HEK293 (cell line): ENCODE data around the gene PLEKHO2.
"Not testable (repeated sequence)": the region's sequence is repeated elsewhere in the genome, so short reads cannot be mapped to it uniquely, and the experiment has no call there.

Source experiments
- CTCF ChIA-PET: fragments of 350-600 bp; formaldehyde crosslinking; extraction: SDS; loops from one replicate; lab custom pipeline; 2021; ENCODE audit warnings: antibody characterized with exemption; lab: Yijun Ruan, JAX
- POLR2A ChIA-PET: fragments of 300-600 bp; formaldehyde crosslinking; extraction: SDS; loops from one replicate; lab custom pipeline; 2020; ENCODE audit warnings: antibody characterized with exemption, inconsistent platforms; lab: Yijun Ruan, JAX
- H3K27ac ChIP-seq: fragments of 200-500 bp; sonication (Bioruptor generic); 2 replicates; pipeline ENCODE4 v1.5.1; 2014; ENCODE audit warnings: low read depth, low read length, control low read depth, inconsistent platforms; ENCODE audit errors: extremely low read depth
- H3K36me3 ChIP-seq, 2 experiments: fragments of 200-500 bp in 1 of 2; sonication (Bioruptor generic) in 1 of 2; 1 replicate in 1 of 2; 2 replicates in 1 of 2; pipeline ENCODE4 v1.5.1; 2014 to 2017; ENCODE audit warnings: inconsistent platforms in 2 of 2, low read length in 2 of 2; ENCODE audit not compliant: control insufficient read depth in 2 of 2, insufficient read depth in 1 of 2
- H3K4me1 ChIP-seq: fragments of 200-500 bp; sonication (Bioruptor generic); 2 replicates; pipeline ENCODE4 v1.5.1; 2014; ENCODE audit warnings: mild to moderate bottlenecking, low read length, inconsistent platforms; ENCODE audit not compliant: control insufficient read depth, insufficient read depth
- H3K4me3 ChIP-seq: 2 replicates; pipeline ENCODE4 v1.5.1; 2011; ENCODE audit warnings: low read depth, mild to moderate bottlenecking, control low read depth, low read length, moderate library complexity
- H3K9me3 ChIP-seq: fragments of 200-500 bp; sonication (Bioruptor generic); 2 replicates; pipeline ENCODE4 v1.5.1; 2014; ENCODE audit warnings: low read depth, low read length, inconsistent platforms; ENCODE audit not compliant: control insufficient read depth, insufficient read depth
- SCRT2 ChIP-seq: fragments of 450-650 bp; formaldehyde crosslinking; IDR thresholded peaks from 2 replicates; pipeline ENCODE4 v1.5.1; 2016; ENCODE audit warnings: missing biosample characterization, missing genetic modification characterization
- ZFP37 ChIP-seq: fragments of 450-650 bp; formaldehyde crosslinking; IDR thresholded peaks from 2 replicates; pipeline ENCODE4 v1.5.1; 2016; ENCODE audit warnings: missing biosample characterization, missing genetic modification characterization
- ZNF121 ChIP-seq: fragments of 450-650 bp; formaldehyde crosslinking; IDR thresholded peaks from 2 replicates; pipeline ENCODE4 v1.5.1; 2016; ENCODE audit warnings: missing biosample characterization, missing genetic modification characterization
- ZNF518A ChIP-seq: fragments of 450-650 bp; formaldehyde crosslinking; conservative IDR thresholded peaks from 2 replicates; pipeline ENCODE4 v1.5.1; 2016; ENCODE audit warnings: low read depth, missing biosample characterization, missing genetic modification characterization
- ZNF639 ChIP-seq: fragments of 450-650 bp; formaldehyde crosslinking; IDR thresholded peaks from 2 replicates; pipeline ENCODE4 v1.5.1; 2016; ENCODE audit warnings: missing biosample characterization, missing genetic modification characterization
- ZNF707 ChIP-seq: fragments of 450-650 bp; formaldehyde crosslinking; IDR thresholded peaks from 2 replicates; pipeline ENCODE4 v1.5.1; 2016; ENCODE audit warnings: missing biosample characterization, missing genetic modification characterization

The PLEKHO2 gene

GRCh38 chr15:64792282-64792681 is 49.4 kb upstream of the PLEKHO2 start:
- ChIA-PET POLR2A (no interaction called here), CTCF (interaction anchor here (0.6 to 1.9 kb wide), 3 partner anchors 12 to 216 kb away, joined by 3 to 5 read pairs (median 4); no protein-coding TSS in a partner anchor)
- no peaks in the 10 kb centered on the region for H3K36me3 ChIP-seq
- H3K4me1 ChIP-seq = no peaks in the 10 kb centered on the region
- no peak overlapping the region for H3K4me3 ChIP-seq
- no peak for TF ChIP-seq ZNF707 (tag by site-specific recombination)
- TF ChIP-seq SCRT2 (tag by site-specific recombination) = peak; percentile 42; the same call in 1 of the 2 replicates
- H3K27ac ChIP-seq = no peak overlapping the region
- no peaks in the 10 kb centered on the region for H3K9me3 ChIP-seq

GRCh38 chr15:64795299-64795698 is 46.4 kb upstream of the PLEKHO2 start:
- H3K36me3 ChIP-seq, H3K9me3 ChIP-seq, H3K27ac ChIP-seq, H3K4me1 ChIP-seq, POLR2A ChIA-PET, H3K4me3 ChIP-seq: not testable (repeated sequence)
- CTCF ChIA-PET = interaction anchor here (0.7 kb wide), 1 partner anchor 111 kb away, joined by 4 read pairs; no protein-coding TSS in a partner anchor

GRCh38 chr15:64795921-64796320 is 45.8 kb upstream of the PLEKHO2 start:
- not testable (repeated sequence) for H3K9me3 ChIP-seq, H3K36me3 ChIP-seq, H3K4me3 ChIP-seq, H3K27ac ChIP-seq, H3K4me1 ChIP-seq
- CTCF ChIA-PET = interaction anchor here (0.7 kb wide), 1 partner anchor 111 kb away, joined by 4 read pairs; no protein-coding TSS in a partner anchor
- POLR2A ChIA-PET = interaction anchor here (0.6 kb wide), 1 partner anchor 229 kb away, joined by 3 read pairs; no protein-coding TSS in a partner anchor

- H3K9me3 ChIP-seq, H3K4me1 ChIP-seq, H3K27ac ChIP-seq, H3K36me3 ChIP-seq, H3K4me3 ChIP-seq, CTCF ChIA-PET, POLR2A ChIA-PET: not testable (repeated sequence)
Observed at GRCh38 chr15:64798905-64799304, 42.8 kb upstream of the PLEKHO2 start.

GRCh38 chr15:64800476-64800875 is 41.2 kb upstream of the PLEKHO2 start:
- ChIA-PET CTCF (interaction anchor here (0.6 to 1.9 kb wide), 2 partner anchors 9 to 22 kb away, joined by 3 to 6 read pairs; no protein-coding TSS in a partner anchor), POLR2A (no interaction called here)
- no peak for TF ChIP-seq ZFP37 (tag by site-specific recombination)
- TF ChIP-seq ZNF639 (tag by site-specific recombination) = no peak
- 0 out of 2 replicates have a peak, but pooled peaks have one; percentile 25 for TF ChIP-seq ZNF121 (tag by site-specific recombination)
- TF ChIP-seq SCRT2 (tag by site-specific recombination) = no peak
- TF ChIP-seq ZNF518A (tag by site-specific recombination) = no peak
- H3K4me3 ChIP-seq = no peak overlapping the region
- no peaks in the 10 kb centered on the region for H3K9me3 ChIP-seq
- H3K36me3 ChIP-seq = no peaks in the 10 kb centered on the region
- no peaks in the 10 kb centered on the region for H3K4me1 ChIP-seq
- no peak overlapping the region for H3K27ac ChIP-seq
